A549 (cell line): ENCODE results near the gene KCNK3. TPM values are rescaled to one million over a fixed set of nuclear protein-coding genes. Genes with fewer than 3 reads are reported as not detected.

ENCODE experiments used
- ATAC-seq, 2 experiments: fragments of 200-7000 bp in 1 of 2; fragments of >200 bp in 1 of 2; cut with Nextera tagmentation in 1 of 2; cut with Tn5 transposase in 1 of 2; 3 replicates each; pipeline versions ENCODE4 v1.8.0 to v1.9.1; 2018 to 2020; ENCODE audit warnings: mild to moderate bottlenecking in 1 of 2, moderate library complexity in 1 of 2
- CTCF ChIA-PET: fragments of 300-600 bp; sonication (Branson Sonifier 250); formaldehyde crosslinking; extraction: SDS; loops from one replicate; lab custom pipeline; 2021; ENCODE audit warnings: antibody characterized with exemption, inconsistent platforms; lab: Yijun Ruan, JAX
- POLR2A ChIA-PET: fragments of 350-600 bp; formaldehyde crosslinking; extraction: SDS; loops from one replicate; lab custom pipeline; 2021; ENCODE audit warnings: antibody characterized with exemption, inconsistent platforms; lab: Yijun Ruan, JAX
- DNase-seq, 2 experiments: peaks; one replicate each; pipeline versions ENCODE4 v3.0.0 to v3.0.0-alpha.2; 2011 to 2016; ENCODE audit warnings: low read depth in 1 of 2, low spot score in 1 of 2
- FAIRE-seq: peaks from 2 replicates; lab custom pipeline; 2011; peaks lifted over from hg19 to GRCh38; lab: Jason Lieb, UNC
- H3K27ac ChIP-seq, 2 experiments: fragments of >200 bp; sonication (Bioruptor Twin); formaldehyde crosslinking; 3 replicates each; pipeline ENCODE4 v1.5.1; 2016 to 2017
- H3K4me1 ChIP-seq: fragments of >200 bp; sonication (Bioruptor Twin); formaldehyde crosslinking; 3 replicates; pipeline ENCODE4 v1.6.1; 2016
- H3K4me2 ChIP-seq: fragments of >200 bp; sonication (Bioruptor Twin); formaldehyde crosslinking; 3 replicates; pipeline ENCODE4 v1.6.1; 2016
- H3K4me3 ChIP-seq: fragments of >200 bp; sonication (Bioruptor Twin); formaldehyde crosslinking; 3 replicates; pipeline ENCODE4 v1.5.1; 2016
- H3K9me3 ChIP-seq: fragments of >200 bp; sonication (Bioruptor Twin); formaldehyde crosslinking; 3 replicates; pipeline ENCODE4 v1.6.1; 2016
- BHLHE40 ChIP-seq: IDR thresholded peaks from 2 replicates; pipeline ENCODE4 v1.6.1; 2012; ENCODE audit warnings: low read depth, low read length, inconsistent platforms
- CBX2 ChIP-seq: fragments of 200-600 bp; sonication (generic); IDR thresholded peaks from 2 replicates; pipeline ENCODE4 v1.6.1; 2016; ENCODE audit warnings: low read depth, mild to moderate bottlenecking, borderline replicate concordance
- CEBPB ChIP-seq, 2 experiments: fragments of >200 bp in 1 of 2; sonication (Bioruptor Twin) in 1 of 2; formaldehyde crosslinking in 1 of 2; IDR thresholded peaks; 2 replicates each; pipeline ENCODE4 v1.6.1; 2012 to 2016
- EHF ChIP-seq: fragments of 250-450 bp; sonication (Bioruptor Pico); IDR thresholded peaks from 2 replicates; pipeline ENCODE4 v1.5.0; 2020; ENCODE audit warnings: mild to moderate bottlenecking
- FOXS1 ChIP-seq: fragments of 250-450 bp; sonication (Bioruptor Pico); IDR thresholded peaks from 2 replicates; pipeline ENCODE4 v1.5.0; 2020; ENCODE audit warnings: mild to moderate bottlenecking, moderate library complexity
- HDAC2 ChIP-seq: fragments of 200-600 bp; sonication (generic); IDR thresholded peaks from 2 replicates; pipeline ENCODE4 v1.6.1; 2016
- HEYL ChIP-seq: fragments of 250-450 bp; sonication (Bioruptor Pico); IDR thresholded peaks from 2 replicates; pipeline ENCODE4 v1.8.0; 2021; ENCODE audit warnings: mild to moderate bottlenecking, moderate library complexity
- HOXA7 ChIP-seq: fragments of 250-450 bp; sonication (Bioruptor Pico); IDR thresholded peaks from 2 replicates; pipeline ENCODE4 v1.5.0; 2020; ENCODE audit warnings: mild to moderate bottlenecking, moderate library complexity
- HOXB5 ChIP-seq: fragments of 250-450 bp; sonication (Bioruptor Pico); IDR thresholded peaks from 2 replicates; pipeline ENCODE4 v1.5.0; 2020; ENCODE audit warnings: mild to moderate bottlenecking, moderate library complexity
- JUN ChIP-seq, 2 experiments: fragments of >200 bp; sonication (Bioruptor Twin); formaldehyde crosslinking; IDR thresholded peaks; 2 replicates in 1 of 2; 3 replicates in 1 of 2; pipeline ENCODE4 v1.6.1; 2016 to 2017
- KDM1A ChIP-seq: fragments of 200-600 bp; sonication (generic); IDR thresholded peaks from 2 replicates; pipeline ENCODE4 v1.6.1; 2016; ENCODE audit warnings: low read depth, mild to moderate bottlenecking
- KDM5A ChIP-seq: fragments of 200-600 bp; sonication (generic); IDR thresholded peaks from 2 replicates; pipeline ENCODE4 v1.6.1; 2016; ENCODE audit warnings: antibody characterized with exemption, mild to moderate bottlenecking
- MYC ChIP-seq: IDR thresholded peaks from 2 replicates; pipeline ENCODE4 v1.6.1; 2012; ENCODE audit warnings: mild to moderate bottlenecking, inconsistent platforms, low read length, improper control_type of control experiment, borderline replicate concordance
- NFE2L2 ChIP-seq: fragments of 150-350 bp; conservative IDR thresholded peaks from 2 replicates; pipeline ENCODE4 v1.6.1; 2014; ENCODE audit warnings: low read length
- NPAS2 ChIP-seq: fragments of 250-450 bp; sonication (Bioruptor Pico); IDR thresholded peaks from 2 replicates; pipeline ENCODE4 v1.8.0; 2022; ENCODE audit warnings: mild to moderate bottlenecking, moderate library complexity, borderline replicate concordance
- NR3C1 ChIP-seq: fragments of >200 bp; sonication (Bioruptor Twin); formaldehyde crosslinking; IDR thresholded peaks from 3 replicates; pipeline ENCODE4 v1.6.1; 2017
- RAD21 ChIP-seq, 2 experiments: fragments of >200 bp in 1 of 2; sonication (Bioruptor Twin) in 1 of 2; formaldehyde crosslinking in 1 of 2; IDR thresholded peaks in 1 of 2; conservative IDR thresholded peaks in 1 of 2; 2 replicates in 1 of 2; 3 replicates in 1 of 2; pipeline ENCODE4 v1.6.1; 2012 to 2018; ENCODE audit warnings: inconsistent platforms in 1 of 2
- RARB ChIP-seq: fragments of 250-450 bp; sonication (Bioruptor Pico); IDR thresholded peaks from 2 replicates; pipeline ENCODE4 v1.8.0; 2021; ENCODE audit warnings: mild to moderate bottlenecking, moderate library complexity
- SMC3 ChIP-seq: fragments of >200 bp; sonication (Bioruptor Twin); formaldehyde crosslinking; IDR thresholded peaks from 3 replicates; pipeline ENCODE4 v1.6.1; 2018; ENCODE audit warnings: inconsistent platforms
- TFCP2L1 ChIP-seq: fragments of 250-450 bp; sonication (Bioruptor Pico); IDR thresholded peaks from 2 replicates; pipeline ENCODE4 v1.5.0; 2021; ENCODE audit warnings: mild to moderate bottlenecking
- TP53 ChIP-seq: fragments of 250-450 bp; sonication (Bioruptor Pico); IDR thresholded peaks from 2 replicates; pipeline ENCODE4 v1.5.0; 2021; ENCODE audit warnings: mild to moderate bottlenecking, moderate library complexity
- ZC3H11A ChIP-seq: fragments of 450-650 bp; IDR thresholded peaks from 2 replicates; pipeline ENCODE4 v1.6.1; 2014; ENCODE audit warnings: antibody characterized with exemption, mild to moderate bottlenecking
- ZFP36 ChIP-seq: fragments of 450-650 bp; IDR thresholded peaks from 2 replicates; pipeline ENCODE4 v1.6.1; 2014; ENCODE audit warnings: borderline replicate concordance; ENCODE audit not compliant: partially characterized antibody
- WGBS: methylation state at CpG from one replicate; pipeline ENCODE4 v1.1.6; 2017; ENCODE audit errors: missing lambda C conversion rate; 5-methylcytosine and 5-hydroxymethylcytosine counted together
- polyA plus RNA-seq, 4 experiments: library from polyadenylated mRNA; depleted of rRNA in 3 of 4; stranded (reverse); fragments of >200 nt; fragmentation: RNase III in 1 of 4; extraction: RNeasy Plus Mini Kit Qiagen cat#74134 plus additional on column Dnase treatment in 1 of 4; gene quantifications; 2 replicates in 3 of 4; 3 replicates in 1 of 4; pipeline ENCODE4 v1.2.3, GENCODE V29; 2011 to 2017
- TF ChIP-seq, protein P1 (sequence below): fragments of 450-650 bp; IDR thresholded peaks from 2 replicates; pipeline ENCODE4 v1.6.1; 2014; ENCODE audit warnings: antibody characterized with exemption
- TF ChIP-seq, protein P2 (sequence below): IDR thresholded peaks from 2 replicates; pipeline ENCODE4 v1.6.1; 2012
- TF ChIP-seq, protein P3 (sequence below): fragments of >200 bp; sonication (Bioruptor Twin); formaldehyde crosslinking; IDR thresholded peaks from 3 replicates; pipeline ENCODE4 v1.6.1; 2016
- TF ChIP-seq, protein P4 (sequence below): fragments of >200 bp; sonication (Bioruptor Twin); formaldehyde crosslinking; IDR thresholded peaks from 3 replicates; pipeline ENCODE4 v1.5.1; 2016

The KCNK3 gene
- polyA plus RNA-seq, 2 of the 4 experiments (the other 2 are of a cell fraction), result 2.4 to 2.8 TPM

DNA sequence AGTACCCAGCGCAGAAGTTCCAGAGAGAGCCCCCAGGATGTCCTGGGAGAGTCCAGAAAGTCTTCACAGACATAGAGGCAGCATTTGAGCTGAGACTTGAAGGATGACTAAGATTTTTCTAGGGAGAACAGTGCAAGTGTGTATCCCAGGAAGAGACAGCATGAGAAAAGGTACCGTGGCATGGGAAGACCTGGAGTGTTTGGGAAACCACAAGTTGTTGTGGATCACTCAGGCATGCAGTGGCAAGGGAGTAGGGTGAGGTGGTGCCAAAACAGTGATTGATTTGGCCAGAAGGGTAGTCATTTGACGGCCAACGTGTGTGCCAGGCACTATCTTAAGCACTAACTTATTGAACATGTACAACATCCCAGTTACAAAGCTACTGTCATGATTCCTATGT lies 24.5 kb upstream of the KCNK3 start:
- peaks cover 20% of the 10 kb centered on the region for H3K4me1 ChIP-seq
- H3K4me3 ChIP-seq, result no peak overlapping the region
- no peak overlapping the region for H3K4me2 ChIP-seq
- 59% methylated on average over 4 of the region's 4 CpGs for WGBS
- ChIA-PET CTCF (interaction anchor here (0.6 to 1.6 kb wide), 5 partner anchors 9 to 88 kb away, joined by 3 to 4 read pairs (median 3); no protein-coding TSS in a partner anchor), POLR2A (no interaction called here)
- H3K27ac ChIP-seq, result no peak overlapping the region
- no peak for ATAC-seq
- TF ChIP-seq FOXS1 (no peak), EHF (no peak), NPAS2 (CRISPR knock-in tag) (no peak), CBX2 (no peak), HDAC2 (no peak), JUN (IDR thresholded peaks at IDR 0.05) (no peak), KDM1A (no peak), ZC3H11A (no peak), MYC (no peak), KDM5A (no peak), HOXA7 (no peak), ZFP36 (no peak), HOXB5 (CRISPR knock-in tag) (no peak)
- TF ChIP-seq, protein P1, sequence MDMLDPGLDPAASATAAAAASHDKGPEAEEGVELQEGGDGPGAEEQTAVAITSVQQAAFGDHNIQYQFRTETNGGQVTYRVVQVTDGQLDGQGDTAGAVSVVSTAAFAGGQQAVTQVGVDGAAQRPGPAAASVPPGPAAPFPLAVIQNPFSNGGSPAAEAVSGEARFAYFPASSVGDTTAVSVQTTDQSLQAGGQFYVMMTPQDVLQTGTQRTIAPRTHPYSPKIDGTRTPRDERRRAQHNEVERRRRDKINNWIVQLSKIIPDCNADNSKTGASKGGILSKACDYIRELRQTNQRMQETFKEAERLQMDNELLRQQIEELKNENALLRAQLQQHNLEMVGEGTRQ, result no peak
- TF ChIP-seq, protein P2, sequence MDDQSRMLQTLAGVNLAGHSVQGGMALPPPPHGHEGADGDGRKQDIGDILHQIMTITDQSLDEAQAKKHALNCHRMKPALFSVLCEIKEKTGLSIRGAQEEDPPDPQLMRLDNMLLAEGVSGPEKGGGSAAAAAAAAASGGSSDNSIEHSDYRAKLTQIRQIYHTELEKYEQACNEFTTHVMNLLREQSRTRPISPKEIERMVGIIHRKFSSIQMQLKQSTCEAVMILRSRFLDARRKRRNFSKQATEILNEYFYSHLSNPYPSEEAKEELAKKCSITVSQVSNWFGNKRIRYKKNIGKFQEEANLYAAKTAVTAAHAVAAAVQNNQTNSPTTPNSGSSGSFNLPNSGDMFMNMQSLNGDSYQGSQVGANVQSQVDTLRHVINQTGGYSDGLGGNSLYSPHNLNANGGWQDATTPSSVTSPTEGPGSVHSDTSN, result no peak
- TF ChIP-seq, protein P3, sequence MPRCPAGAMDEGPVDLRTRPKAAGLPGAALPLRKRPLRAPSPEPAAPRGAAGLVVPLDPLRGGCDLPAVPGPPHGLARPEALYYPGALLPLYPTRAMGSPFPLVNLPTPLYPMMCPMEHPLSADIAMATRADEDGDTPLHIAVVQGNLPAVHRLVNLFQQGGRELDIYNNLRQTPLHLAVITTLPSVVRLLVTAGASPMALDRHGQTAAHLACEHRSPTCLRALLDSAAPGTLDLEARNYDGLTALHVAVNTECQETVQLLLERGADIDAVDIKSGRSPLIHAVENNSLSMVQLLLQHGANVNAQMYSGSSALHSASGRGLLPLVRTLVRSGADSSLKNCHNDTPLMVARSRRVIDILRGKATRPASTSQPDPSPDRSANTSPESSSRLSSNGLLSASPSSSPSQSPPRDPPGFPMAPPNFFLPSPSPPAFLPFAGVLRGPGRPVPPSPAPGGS, result no peak
- peaks cover 8% of the 10 kb centered on the region; the same call in 1 of the 3 replicates for H3K9me3 ChIP-seq
- no peak for DNase-seq
- no peak for FAIRE-seq

DNA sequence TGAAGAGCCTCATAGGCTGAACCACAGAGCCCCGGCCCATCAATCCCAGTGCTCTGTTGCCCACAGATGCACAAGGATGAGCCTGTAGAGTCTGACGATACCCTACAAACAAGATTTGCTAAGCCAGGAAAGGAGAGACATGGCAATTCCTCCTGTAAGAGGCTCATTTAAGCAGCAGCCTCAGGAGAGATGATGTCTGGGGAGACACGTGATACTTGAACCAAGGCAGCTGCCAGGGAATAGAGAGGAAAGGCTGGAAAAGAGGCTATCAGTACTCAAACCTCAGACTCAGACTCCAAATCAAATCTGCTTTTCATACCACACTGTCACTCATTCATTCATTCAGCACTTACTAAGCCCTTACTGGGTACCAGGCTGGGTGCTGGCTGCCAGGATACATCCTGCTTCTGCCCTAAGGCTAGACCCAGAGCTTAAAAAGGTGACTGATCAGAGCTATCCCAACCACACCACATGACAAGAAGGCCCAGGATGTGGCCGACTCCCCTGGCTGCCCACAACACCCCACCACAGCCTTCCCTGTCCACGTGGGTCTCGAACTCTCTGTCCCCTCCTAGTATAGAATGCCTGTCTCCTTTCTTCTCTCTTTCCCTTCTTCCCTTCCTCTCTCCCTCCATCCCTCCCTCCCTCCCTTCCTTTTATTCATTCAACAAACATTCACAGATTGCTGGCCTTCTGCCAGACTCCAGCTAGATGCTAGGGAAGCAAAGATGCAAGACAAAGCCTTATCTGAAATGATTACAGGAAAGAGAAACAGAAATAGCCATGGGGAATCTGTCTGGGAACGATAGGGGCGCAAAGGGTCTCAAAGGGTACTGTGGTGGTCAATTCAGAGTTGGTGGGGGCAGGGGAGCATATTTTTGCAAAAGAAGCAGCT lies 23.4 kb upstream of the KCNK3 start:
- peaks cover 20% of the 10 kb centered on the region for H3K4me1 ChIP-seq
- H3K4me2 ChIP-seq, result no peak overlapping the region
- CTCF ChIA-PET, result interaction anchor here (0.6 to 1.6 kb wide), 4 partner anchors 28 to 77 kb away, joined by 3 to 4 read pairs (median 4); no protein-coding TSS in a partner anchor
- H3K4me3 ChIP-seq, result no peak overlapping the region
- DNase-seq (no peak), FAIRE-seq (no peak), ATAC-seq (no peak)
- H3K27ac ChIP-seq, result peak overlapping the region in 1 of 2 experiments; percentile 19; a peak in 2 of 6 replicates
- no peaks in the 10 kb centered on the region; the same call in 2 of the 3 replicates for H3K9me3 ChIP-seq
- POLR2A ChIA-PET, result interaction anchor here (0.6 kb wide), 1 partner anchor 52 kb away, joined by 3 read pairs; no protein-coding TSS in a partner anchor
- no peak for TF ChIP-seq NFE2L2
- TF ChIP-seq HEYL (CRISPR knock-in tag), result no peak
- no peak for TF ChIP-seq RAD21 (conservative IDR thresholded peaks at IDR 0.05 in 1 of 2, IDR thresholded peaks at IDR 0.05 in 1 of 2)
- no peak for TF ChIP-seq CEBPB (IDR thresholded peaks at IDR 0.05)
- TF ChIP-seq BHLHE40, result no peak
- TF ChIP-seq HOXA7, result no peak
- no peak for TF ChIP-seq NR3C1
- TF ChIP-seq TFCP2L1 (CRISPR knock-in tag), result no peak
- no peak for TF ChIP-seq TP53 (CRISPR knock-in tag)
- no peak for TF ChIP-seq SMC3
- TF ChIP-seq HOXB5 (CRISPR knock-in tag), result no peak
- no peak for TF ChIP-seq RARB
- TF ChIP-seq, protein P4, sequence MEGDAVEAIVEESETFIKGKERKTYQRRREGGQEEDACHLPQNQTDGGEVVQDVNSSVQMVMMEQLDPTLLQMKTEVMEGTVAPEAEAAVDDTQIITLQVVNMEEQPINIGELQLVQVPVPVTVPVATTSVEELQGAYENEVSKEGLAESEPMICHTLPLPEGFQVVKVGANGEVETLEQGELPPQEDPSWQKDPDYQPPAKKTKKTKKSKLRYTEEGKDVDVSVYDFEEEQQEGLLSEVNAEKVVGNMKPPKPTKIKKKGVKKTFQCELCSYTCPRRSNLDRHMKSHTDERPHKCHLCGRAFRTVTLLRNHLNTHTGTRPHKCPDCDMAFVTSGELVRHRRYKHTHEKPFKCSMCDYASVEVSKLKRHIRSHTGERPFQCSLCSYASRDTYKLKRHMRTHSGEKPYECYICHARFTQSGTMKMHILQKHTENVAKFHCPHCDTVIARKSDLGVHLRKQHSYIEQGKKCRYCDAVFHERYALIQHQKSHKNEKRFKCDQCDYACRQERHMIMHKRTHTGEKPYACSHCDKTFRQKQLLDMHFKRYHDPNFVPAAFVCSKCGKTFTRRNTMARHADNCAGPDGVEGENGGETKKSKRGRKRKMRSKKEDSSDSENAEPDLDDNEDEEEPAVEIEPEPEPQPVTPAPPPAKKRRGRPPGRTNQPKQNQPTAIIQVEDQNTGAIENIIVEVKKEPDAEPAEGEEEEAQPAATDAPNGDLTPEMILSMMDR, result no peak
- 68% methylated on average over 8 of the region's 8 CpGs for WGBS
